Measurements from ENCODE around the gene SYT9.

- no peak for TF ChIP-seq EZH2 (IDR thresholded peaks at IDR 0.05; ENCODE audit: borderline replicate concordance, insufficient read depth, low read depth, low read length, poor library complexity, severe bottlenecking)
- TF ChIP-seq, protein P1, sequence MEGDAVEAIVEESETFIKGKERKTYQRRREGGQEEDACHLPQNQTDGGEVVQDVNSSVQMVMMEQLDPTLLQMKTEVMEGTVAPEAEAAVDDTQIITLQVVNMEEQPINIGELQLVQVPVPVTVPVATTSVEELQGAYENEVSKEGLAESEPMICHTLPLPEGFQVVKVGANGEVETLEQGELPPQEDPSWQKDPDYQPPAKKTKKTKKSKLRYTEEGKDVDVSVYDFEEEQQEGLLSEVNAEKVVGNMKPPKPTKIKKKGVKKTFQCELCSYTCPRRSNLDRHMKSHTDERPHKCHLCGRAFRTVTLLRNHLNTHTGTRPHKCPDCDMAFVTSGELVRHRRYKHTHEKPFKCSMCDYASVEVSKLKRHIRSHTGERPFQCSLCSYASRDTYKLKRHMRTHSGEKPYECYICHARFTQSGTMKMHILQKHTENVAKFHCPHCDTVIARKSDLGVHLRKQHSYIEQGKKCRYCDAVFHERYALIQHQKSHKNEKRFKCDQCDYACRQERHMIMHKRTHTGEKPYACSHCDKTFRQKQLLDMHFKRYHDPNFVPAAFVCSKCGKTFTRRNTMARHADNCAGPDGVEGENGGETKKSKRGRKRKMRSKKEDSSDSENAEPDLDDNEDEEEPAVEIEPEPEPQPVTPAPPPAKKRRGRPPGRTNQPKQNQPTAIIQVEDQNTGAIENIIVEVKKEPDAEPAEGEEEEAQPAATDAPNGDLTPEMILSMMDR (IDR thresholded peaks at IDR 0.05), result no peak
These were observed 99.5 kb downstream of the SYT9 start for GRCh38 chr11:7351228-7351627.

Data from B cell (primary cell).